ENCODE measurements around the gene ETHE1.

The ETHE1 gene

GRCh38 chr19:43505186-43505456 is 21.9 kb downstream of the ETHE1 start:
- TF ChIP-seq FOXP2 (optimal IDR thresholded peaks at IDR 0.05; ENCODE audit: control extremely low read depth, extremely low read length, insufficient read depth): no peak
- TF ChIP-seq EZH2 (IDR thresholded peaks at IDR 0.05): no peak
- TF ChIP-seq POLR2AphosphoS5 (IDR thresholded peaks at IDR 0.05; ENCODE audit: borderline replicate concordance, low read depth, low read length): no peak
- H3K9me3 ChIP-seq (ENCODE audit: low read depth, low read length): no peaks in the 10 kb centered on the region
- DNase-seq (ENCODE audit: low read depth, low spot score): no peak
- no peak overlapping the region for H3K4me3 ChIP-seq
- no peaks in the 10 kb centered on the region for H3K36me3 ChIP-seq (ENCODE audit: insufficient read depth, low read length)
- no peak overlapping the region for H3K9ac ChIP-seq (ENCODE audit: insufficient read length)
- no peak overlapping the region for H3K27ac ChIP-seq

DNA sequence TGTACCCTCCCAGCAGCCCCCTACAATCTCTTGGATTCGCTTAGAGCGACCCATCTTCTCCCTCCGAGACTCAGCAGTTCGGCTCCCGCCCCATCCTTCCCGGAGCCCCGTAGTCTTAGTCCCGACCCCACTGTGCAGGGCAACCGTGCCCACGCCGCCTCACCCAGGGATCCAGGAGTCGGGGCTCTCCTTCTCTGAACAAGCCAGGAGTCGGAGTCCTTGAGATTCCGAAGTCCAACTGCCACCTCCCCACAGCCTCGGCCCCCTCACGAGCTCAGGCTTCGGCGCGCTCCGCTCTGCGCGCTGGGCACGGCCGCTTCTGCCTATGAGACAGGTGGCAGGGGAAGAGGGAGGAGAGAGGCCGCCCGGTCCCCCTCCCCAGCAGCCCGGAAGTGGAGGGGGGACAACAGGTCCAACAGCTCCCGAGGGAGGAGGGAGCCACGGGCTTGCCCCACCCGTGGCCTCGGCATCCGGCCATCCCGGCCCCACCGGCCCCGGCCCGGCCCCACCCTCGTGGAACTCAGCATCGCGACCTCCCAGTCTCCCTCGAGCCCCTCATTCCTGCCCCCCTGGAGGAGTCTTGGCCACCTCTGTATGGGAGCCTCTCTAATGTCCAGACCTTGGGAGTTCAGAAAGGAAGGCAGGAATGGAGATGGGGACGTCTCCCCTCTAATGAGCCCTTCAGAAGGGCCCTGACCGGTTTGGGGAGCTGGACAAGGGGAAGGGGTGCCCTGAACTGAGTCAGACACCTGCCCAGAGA is 22.4 kb downstream of the ETHE1 start, which contains the start of gene PHLDB3:
PHLDB3 (minus strand) TSS at position 321 of the 760 bp plus-strand sequence. CDS start 628 bp downstream, outside the sequence.
- no peak within 1 kb of the TSS for H3K27ac ChIP-seq
- TF ChIP-seq EZH2 (IDR thresholded peaks at IDR 0.05) (no peak), POLR2AphosphoS5 (IDR thresholded peaks at IDR 0.05; ENCODE audit: borderline replicate concordance, low read depth, low read length) (no peak), FOXP2 (optimal IDR thresholded peaks at IDR 0.05; ENCODE audit: control extremely low read depth, extremely low read length, insufficient read depth) (no peak)
- H3K9me3 ChIP-seq (ENCODE audit: low read depth, low read length): no peaks in the 10 kb centered on the region
- peak within 1 kb of the TSS; percentile 77 for H3K9ac ChIP-seq (ENCODE audit: insufficient read length)
- H3K4me3 ChIP-seq: peak within 1 kb of the TSS; percentile 93
- DNase-seq (ENCODE audit: low read depth, low spot score): no peak
- H3K36me3 ChIP-seq (ENCODE audit: insufficient read depth, low read length): no peaks in the 10 kb centered on the region

DNA sequence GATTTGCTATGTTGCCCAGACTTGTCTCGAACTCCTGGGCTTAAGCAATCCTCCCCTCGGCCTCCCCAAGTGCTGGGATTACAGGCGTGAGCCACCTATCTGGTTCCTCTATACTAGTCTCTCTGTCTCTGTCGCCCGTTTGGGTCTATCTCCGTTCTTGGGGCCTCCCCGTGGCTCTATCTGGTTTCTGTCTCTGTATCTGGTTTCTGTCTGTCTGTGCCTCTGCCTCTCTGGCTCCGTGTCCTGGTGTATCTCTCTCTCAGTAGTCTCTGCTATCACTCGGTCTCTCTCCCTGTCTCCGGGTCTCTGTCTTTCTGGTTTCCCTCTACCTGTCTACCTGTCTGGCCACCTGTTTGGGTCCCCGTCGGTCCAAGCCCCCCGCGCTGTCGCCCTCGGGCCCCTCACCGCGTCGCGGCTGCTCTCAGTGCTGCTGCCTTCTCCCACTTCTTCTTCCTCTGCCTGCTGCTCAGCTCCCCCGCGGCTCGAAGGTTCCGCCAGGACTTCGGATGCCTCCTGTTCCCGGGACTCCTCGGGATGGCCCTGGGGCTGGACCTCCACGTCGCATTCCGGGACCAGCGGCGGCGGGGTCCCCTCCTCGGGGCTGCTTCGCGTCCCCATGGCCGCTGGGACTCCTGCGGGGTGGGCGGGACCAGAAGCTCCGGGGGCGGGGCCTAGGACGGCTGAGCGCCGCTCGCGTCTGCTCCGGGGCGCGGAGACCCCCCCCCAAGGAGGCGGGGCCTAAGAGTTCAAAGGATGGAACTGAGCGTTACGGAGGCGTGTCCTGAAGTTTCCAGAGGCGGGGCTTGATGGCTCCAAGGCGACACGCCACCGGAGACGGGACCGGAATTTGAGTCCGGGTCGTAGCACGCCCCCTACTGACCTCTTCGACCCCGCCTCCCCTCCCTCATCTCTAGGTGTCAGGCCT is 23.2 kb downstream of the ETHE1 start:
- no peak for TF ChIP-seq EZH2 (IDR thresholded peaks at IDR 0.05)
- TF ChIP-seq POLR2AphosphoS5 (IDR thresholded peaks at IDR 0.05; ENCODE audit: borderline replicate concordance, low read depth, low read length): peak; percentile 66; the same call in 1 of the 2 replicates
- H3K4me3 ChIP-seq: peak overlapping the region; percentile 93
- H3K27ac ChIP-seq: no peak overlapping the region
- peak; percentile 48 for DNase-seq (ENCODE audit: low read depth, low spot score)
- peak overlapping the region; percentile 77 for H3K9ac ChIP-seq (ENCODE audit: insufficient read length)
- no peaks in the 10 kb centered on the region for H3K36me3 ChIP-seq (ENCODE audit: insufficient read depth, low read length)
- no peaks in the 10 kb centered on the region for H3K9me3 ChIP-seq (ENCODE audit: low read depth, low read length)

DNA sequence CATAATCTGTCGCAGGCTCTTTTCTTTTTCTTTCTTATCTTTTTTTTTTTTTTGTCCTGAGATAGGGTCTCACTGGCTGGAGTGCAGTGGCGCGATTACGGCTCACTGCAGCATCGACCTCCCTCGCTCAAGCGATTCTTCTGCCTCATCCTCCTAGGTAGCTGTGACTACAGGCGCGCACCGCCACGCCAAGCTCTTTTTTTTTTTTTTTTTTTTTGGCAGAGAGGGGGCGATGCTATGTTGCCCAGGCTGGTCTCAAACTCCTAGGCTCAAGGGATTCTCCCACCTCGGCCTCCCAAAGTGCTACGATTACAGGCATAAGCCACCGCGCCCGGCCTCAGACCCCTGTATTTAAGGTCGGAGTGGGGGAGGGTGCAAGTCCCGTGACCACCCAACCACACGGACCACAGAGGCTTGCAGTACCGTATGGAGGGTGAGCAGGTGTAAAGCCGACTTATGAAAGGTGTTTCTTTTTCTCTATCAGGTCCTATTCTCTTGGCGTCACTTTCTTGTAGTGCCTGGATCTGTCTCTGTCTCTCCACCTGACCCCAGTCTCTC is 24.5 kb downstream of the ETHE1 start:
- Histone ChIP-seq H3K36me3 (ENCODE audit: insufficient read depth, low read length) (no peaks in the 10 kb centered on the region), H3K4me3 (no peak overlapping the region), H3K9me3 (ENCODE audit: low read depth, low read length) (no peaks in the 10 kb centered on the region), H3K27ac (no peak overlapping the region), H3K9ac (ENCODE audit: insufficient read length) (no peak overlapping the region)
- TF ChIP-seq EZH2 (IDR thresholded peaks at IDR 0.05): no peak
- no peak for TF ChIP-seq FOXP2 (optimal IDR thresholded peaks at IDR 0.05; ENCODE audit: control extremely low read depth, extremely low read length, insufficient read depth)
- TF ChIP-seq POLR2AphosphoS5 (IDR thresholded peaks at IDR 0.05; ENCODE audit: borderline replicate concordance, low read depth, low read length): no peak
- DNase-seq (ENCODE audit: low read depth, low spot score): no peak

DNA sequence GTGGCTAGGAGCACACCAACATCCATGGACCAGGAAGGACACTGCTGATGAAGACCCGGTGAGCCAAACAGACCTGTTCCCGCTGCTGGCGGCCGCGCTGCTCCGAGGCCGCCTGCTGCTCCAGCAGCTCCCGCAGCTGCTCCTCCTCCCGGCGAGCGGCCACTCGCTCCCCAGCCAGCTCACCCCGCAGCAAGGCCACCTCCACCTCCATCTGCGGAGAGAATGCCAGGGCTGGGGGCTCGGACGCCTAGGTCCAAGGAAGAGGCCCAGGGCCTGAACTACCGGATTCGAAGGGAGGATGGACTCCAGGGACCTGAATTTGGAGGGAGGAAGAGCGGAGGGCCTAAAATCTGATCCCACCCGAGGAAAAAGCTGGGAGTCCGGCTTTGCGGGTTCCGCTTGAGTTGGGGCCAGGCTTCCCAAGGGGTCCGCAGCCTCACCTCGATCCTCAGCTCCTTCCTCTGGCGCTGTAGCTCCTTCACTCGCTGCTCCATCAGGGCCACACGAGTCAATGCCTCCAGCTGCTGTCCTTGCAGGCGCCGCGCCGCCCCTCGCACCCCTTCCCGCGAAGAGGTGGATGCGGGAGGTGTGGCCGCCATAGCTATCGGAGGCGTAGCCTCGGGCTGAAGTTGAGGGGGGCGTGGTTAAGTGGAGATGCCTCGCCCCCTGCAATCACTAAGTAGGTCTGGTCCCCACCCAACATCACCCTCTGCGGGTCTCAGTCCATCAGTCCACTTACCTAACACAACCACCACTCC is 25.2 kb downstream of the ETHE1 start:
- TF ChIP-seq FOXP2 (optimal IDR thresholded peaks at IDR 0.05; ENCODE audit: control extremely low read depth, extremely low read length, insufficient read depth) (no peak), POLR2AphosphoS5 (IDR thresholded peaks at IDR 0.05; ENCODE audit: borderline replicate concordance, low read depth, low read length) (no peak), EZH2 (IDR thresholded peaks at IDR 0.05) (no peak)
- no peak overlapping the region for H3K9ac ChIP-seq (ENCODE audit: insufficient read length)
- H3K4me3 ChIP-seq: no peak overlapping the region
- H3K27ac ChIP-seq: no peak overlapping the region
- H3K36me3 ChIP-seq (ENCODE audit: insufficient read depth, low read length): no peaks in the 10 kb centered on the region
- no peak for DNase-seq (ENCODE audit: low read depth, low spot score)
- H3K9me3 ChIP-seq (ENCODE audit: low read depth, low read length): no peaks in the 10 kb centered on the region

DNA sequence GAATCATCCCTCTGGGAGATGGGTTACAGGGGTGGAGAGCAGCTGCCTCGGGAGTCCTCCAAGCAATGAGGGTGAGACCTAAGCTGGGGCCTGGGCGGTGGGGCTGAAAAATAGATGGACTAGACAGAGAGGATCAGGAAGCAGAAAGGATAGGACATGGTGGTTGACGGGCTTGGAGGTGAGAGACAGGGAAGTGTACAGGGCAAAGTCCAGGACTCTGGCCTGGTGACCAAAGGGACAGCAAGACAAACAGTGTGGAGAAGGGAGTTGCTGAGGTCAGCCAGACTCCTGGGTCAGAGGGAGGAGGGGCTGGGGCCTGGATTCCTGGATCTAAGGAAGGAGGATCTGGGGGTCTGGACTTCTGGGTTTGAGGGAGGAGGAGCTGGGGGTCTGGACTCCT is 28.0 kb downstream of the ETHE1 start:
- Histone ChIP-seq H3K27ac (no peak overlapping the region), H3K36me3 (ENCODE audit: insufficient read depth, low read length) (no peaks in the 10 kb centered on the region)

GRCh38 chr19:43498233-43498842 is 28.7 kb downstream of the ETHE1 start:
- no peak overlapping the region for H3K27ac ChIP-seq
- DNase-seq (ENCODE audit: low read depth, low spot score): no peak
- no peak overlapping the region for H3K9ac ChIP-seq (ENCODE audit: insufficient read length)
- H3K9me3 ChIP-seq (ENCODE audit: low read depth, low read length): no peaks in the 10 kb centered on the region
- H3K36me3 ChIP-seq (ENCODE audit: insufficient read depth, low read length): no peaks in the 10 kb centered on the region
- TF ChIP-seq FOXP2 (optimal IDR thresholded peaks at IDR 0.05; ENCODE audit: control extremely low read depth, extremely low read length, insufficient read depth) (no peak), POLR2AphosphoS5 (IDR thresholded peaks at IDR 0.05; ENCODE audit: borderline replicate concordance, low read depth, low read length) (no peak), EZH2 (IDR thresholded peaks at IDR 0.05) (no peak)
- H3K4me3 ChIP-seq: no peak overlapping the region

More for the DNA sequence above, 28.0 kb downstream of the ETHE1 start:
- Histone ChIP-seq H3K9ac (ENCODE audit: insufficient read length) (no peak overlapping the region), H3K4me3 (no peak overlapping the region), H3K9me3 (ENCODE audit: low read depth, low read length) (no peaks in the 10 kb centered on the region)
- no peak for TF ChIP-seq EZH2 (IDR thresholded peaks at IDR 0.05)
- TF ChIP-seq POLR2AphosphoS5 (IDR thresholded peaks at IDR 0.05; ENCODE audit: borderline replicate concordance, low read depth, low read length): no peak
- TF ChIP-seq FOXP2 (optimal IDR thresholded peaks at IDR 0.05; ENCODE audit: control extremely low read depth, extremely low read length, insufficient read depth): no peak
- DNase-seq (ENCODE audit: low read depth, low spot score): no peak

All from SK-N-MC (cell line).